ENCODE results near the gene CENPO.
"Not testable (repeated sequence)": the region's sequence is repeated elsewhere in the genome, so short reads cannot be mapped to it uniquely, and the experiment has no call there.

Gene CENPO

GRCh38 chr2:24788816-24789215 lies 4.4 kb upstream of the CENPO start:
- no peak for DNase-seq (ENCODE audit: low read depth)

DNA sequence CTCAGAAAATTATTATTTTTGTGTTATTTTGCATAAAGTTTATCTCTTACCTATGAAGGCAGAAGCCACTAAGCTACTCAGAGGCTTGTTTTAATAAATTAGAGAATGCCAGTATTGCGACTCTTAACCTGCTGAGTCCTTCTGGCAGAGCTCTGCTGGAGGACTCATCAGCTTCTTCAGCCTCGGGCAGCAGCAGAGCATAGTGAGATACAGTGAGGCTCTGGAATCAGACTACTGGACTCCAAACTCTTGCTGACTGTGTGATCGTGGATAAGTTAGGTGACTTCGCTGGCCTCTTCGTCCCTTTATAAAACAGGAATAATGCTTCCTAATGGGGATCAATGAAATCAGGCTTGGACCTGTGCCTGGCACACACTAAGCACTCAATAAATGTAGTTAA lies 1.8 kb upstream of the CENPO start:
- no peak for DNase-seq (ENCODE audit: low read depth)

DNA sequence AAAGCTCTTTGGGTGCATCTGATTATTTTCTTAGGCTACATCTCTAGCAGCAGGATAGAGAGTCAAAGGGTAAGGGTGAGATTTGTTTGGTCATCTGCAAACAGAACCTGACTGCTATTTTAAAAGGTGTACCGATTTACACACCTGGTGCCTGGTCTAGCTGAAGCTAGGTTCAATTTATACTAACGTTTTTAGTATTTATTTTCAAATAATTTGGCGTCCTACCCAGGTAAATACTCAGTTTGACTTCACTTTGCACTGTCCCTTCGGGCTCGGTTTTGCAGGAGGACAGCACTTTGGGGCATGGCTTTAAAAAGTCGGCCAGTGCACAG lies 717 bp upstream of the CENPO start:
- DNase-seq (ENCODE audit: low read depth): no peak

DNA sequence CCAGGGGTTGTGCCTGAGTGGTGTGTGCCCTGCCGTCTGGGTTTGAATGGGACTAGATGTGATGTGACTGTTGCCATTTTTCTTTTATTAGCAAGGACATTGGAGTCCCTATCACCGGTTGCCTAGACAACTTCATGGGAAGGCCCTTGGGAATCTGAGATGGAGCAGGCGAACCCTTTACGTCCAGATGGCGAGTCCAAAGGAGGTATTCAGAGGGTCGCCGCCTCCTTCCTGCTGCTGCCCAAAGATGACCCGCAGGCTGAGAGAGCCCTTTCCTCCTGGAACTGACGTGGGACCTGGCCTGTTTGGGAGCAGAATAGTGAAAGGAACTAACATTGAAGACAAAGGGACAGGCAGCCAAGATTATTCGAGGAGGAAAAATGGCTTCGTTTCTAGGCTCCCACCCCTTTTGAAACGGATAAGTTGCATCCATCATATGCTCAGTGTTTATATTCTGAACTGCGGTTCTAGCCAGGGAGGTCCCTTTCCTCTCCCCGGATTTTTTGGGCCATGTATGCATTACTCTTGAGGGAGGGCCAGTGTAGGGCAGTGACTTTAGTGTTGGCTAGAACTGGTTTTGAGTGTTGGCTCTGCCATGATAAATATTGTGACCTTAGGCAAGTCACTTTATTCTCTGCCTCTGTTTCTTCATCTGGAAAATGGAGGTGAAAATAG lies 673 bp downstream of the CENPO start:
- no peak for DNase-seq (ENCODE audit: low read depth)

- DNase-seq (ENCODE audit: low read depth): no peak
These were observed 4.4 kb downstream of the CENPO start for GRCh38 chr2:24797644-24798043.

- not testable (repeated sequence) for DNase-seq (ENCODE audit: low read depth)
These were observed 7.3 kb downstream of the CENPO start for GRCh38 chr2:24800487-24800886.

GRCh38 chr2:24805811-24806660 lies 12.8 kb downstream of the CENPO start:
- DNase-seq (ENCODE audit: low read depth): not testable (repeated sequence)

DNA sequence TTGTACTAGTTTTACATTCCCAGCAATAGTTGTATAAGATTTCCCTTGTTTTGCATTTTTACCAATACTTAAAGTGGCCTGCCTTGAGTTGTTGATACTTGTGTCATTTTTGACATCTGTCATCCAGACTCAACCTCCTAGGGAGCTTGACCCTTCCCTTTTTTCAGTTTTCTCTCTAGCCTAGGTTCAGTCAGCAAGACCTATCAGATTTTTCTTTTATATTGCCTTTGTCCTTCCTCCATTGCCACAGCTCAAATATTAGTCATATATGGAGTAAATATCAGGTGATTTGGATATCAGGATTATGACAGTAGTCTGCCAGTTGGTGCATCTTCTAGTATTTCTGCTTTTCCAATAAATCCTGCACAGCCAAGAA lies 13.4 kb downstream of the CENPO start:
- no peak for DNase-seq (ENCODE audit: low read depth)

GRCh38 chr2:24809316-24810007 lies 16.2 kb downstream of the CENPO start:
- DNase-seq (ENCODE audit: low read depth): no peak

GRCh38 chr2:24813691-24814137 lies 20.5 kb downstream of the CENPO start:
- no peak for DNase-seq (ENCODE audit: low read depth)

- DNase-seq (ENCODE audit: low read depth): no peak
These were observed 21.3 kb downstream of the CENPO start for GRCh38 chr2:24814516-24814915.

GRCh38 chr2:24815171-24815570 lies 21.9 kb downstream of the CENPO start:
- no peak for DNase-seq (ENCODE audit: low read depth)

DNA sequence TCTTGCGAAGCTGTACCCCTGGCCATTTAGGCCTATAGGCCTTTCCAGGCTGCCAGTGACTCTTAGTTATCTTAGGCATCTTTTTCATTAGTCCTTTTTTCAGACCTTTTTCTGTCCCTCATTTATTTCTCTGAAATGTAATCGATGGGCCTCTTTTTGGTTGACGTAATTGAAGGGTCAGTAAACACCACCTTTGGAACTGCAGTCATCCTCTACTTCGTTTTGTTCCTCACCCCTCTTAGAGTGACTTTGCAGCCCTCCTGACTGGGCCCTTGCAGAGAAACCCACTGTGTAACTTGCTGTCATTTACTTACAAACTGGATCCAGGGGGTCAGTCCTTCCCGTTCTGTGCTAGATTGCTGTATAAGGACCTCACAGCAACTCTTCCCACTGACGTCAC lies 23.2 kb downstream of the CENPO start:
- no peak for DNase-seq (ENCODE audit: low read depth)

DNA sequence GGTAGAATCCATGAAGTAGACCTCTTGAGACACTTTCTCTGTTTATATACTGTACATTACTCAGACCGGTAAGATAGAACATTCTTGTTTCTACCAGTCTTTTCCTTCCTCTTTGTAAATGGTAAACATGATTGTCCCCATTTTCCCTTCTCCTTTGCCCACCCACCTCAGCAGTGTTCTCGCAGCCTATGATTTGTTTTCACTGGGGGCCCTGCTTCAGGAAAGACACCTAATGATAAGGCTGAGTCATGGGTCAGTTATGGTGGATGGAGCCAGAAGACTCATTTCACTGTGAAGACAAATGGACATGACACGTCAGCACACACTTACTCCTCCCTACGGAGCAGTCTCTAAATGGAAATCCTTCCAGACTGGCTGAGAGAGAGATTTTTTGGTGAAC lies 23.7 kb downstream of the CENPO start:
- no peak for DNase-seq (ENCODE audit: low read depth)

GRCh38 chr2:24818721-24819167 lies 25.5 kb downstream of the CENPO start:
- DNase-seq (ENCODE audit: low read depth): no peak

DNA sequence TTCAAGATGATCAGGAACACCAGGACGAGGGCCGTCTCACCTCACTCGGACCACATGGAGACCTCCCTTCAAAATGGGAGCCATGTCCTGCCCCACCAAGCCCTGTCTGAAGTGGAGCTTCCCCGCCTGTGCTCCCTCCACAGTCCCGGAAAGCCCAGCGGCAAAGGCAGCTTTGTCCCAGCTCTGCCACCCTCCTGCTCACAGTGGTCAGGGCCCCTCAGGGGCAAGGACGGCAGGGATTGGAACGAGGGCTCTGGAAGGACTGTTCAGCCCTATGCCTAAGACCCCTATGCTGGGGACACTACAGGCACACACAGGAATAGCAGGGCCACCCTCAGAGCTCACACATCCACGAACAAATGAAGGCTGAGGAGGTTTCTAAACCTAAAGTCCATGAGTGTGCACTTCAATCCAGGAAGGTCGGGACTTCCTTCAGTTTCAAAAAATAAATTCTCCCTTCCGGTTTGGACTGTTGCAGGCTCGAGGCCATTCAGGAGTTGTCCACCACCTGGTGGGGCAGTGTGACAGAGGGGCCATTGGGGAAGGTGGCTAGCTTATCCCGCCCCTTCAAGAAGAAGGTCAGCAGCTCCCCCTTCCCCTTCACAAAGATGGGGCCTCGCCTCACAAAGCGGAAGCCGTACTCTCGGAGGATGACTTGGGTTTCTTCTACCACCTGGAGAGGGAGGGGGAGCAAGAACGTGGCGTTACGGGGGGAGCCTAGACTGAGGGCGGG lies 26.4 kb downstream of the CENPO start:
- DNase-seq (ENCODE audit: low read depth): no peak

DNA sequence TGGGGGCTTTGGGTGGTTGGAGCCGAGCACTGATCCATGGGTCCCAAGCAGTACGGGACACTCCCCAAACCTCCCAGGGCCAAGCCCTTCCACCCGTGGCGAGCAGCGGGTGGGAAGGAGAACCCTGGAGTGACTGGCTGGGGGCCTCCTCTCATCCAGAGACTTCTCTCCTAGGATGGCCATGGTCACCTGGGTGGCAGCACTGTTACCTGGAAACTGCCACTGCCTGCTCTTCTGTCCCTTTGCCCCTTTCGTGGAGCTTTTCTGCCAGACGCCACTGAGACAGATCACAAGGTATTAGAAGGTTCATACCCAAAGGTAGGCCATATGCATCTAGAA lies 26.9 kb downstream of the CENPO start:
- no peak for DNase-seq (ENCODE audit: low read depth)

DNA sequence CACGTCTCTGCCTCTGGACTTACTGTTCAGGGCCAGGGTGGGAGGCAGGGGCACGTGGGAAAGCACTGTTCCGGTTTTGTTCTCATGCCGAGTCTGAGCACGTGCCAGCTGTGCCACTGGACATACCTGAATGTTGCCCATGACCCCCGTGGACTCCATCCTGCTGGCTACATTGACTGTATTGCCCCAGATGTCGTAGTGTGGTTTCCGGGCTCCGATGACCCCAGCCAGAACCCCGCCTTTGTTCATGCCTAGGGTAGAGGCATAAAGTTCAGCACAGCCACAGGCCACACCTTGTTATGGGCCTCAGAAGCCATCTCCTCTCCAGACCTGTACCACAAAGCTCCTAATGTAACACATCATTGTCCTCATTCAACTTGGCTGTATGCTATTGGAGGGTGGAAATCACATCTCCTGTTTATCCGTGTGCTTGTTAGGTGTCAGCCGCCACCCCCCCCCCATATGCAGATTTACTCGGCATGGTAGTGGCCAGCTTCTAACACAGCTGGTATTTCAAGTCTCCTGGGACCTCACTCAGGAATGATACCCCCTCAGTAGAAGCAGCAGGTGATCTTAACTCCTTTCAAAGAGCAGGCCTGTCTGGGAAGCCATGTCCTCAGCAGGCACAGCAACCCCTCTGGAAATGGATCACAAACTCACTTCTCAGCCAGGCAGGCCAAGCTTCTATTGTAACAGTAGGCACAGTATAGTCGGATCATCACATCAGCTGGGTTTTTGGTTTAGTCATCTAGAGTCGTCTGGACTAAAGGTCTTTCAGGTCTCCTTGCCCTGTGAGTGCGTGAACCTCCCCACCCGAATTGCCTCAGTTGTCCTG lies 27.6 kb downstream of the CENPO start:
- no peak for DNase-seq (ENCODE audit: low read depth)

GRCh38 chr2:24821433-24821891 lies 28.2 kb downstream of the CENPO start:
- no peak for DNase-seq (ENCODE audit: low read depth)

- DNase-seq (ENCODE audit: low read depth): no peak
These were observed 29.0 kb downstream of the CENPO start for GRCh38 chr2:24822049-24822706.

- DNase-seq (ENCODE audit: low read depth): no peak
These were observed 30.9 kb downstream of the CENPO start for GRCh38 chr2:24824071-24824588.

All from activated T-cell treated with anti-CD3 and anti-CD28 coated beads for 1 hour (primary cell).